ENCODE results near the gene IQCM.

DNA sequence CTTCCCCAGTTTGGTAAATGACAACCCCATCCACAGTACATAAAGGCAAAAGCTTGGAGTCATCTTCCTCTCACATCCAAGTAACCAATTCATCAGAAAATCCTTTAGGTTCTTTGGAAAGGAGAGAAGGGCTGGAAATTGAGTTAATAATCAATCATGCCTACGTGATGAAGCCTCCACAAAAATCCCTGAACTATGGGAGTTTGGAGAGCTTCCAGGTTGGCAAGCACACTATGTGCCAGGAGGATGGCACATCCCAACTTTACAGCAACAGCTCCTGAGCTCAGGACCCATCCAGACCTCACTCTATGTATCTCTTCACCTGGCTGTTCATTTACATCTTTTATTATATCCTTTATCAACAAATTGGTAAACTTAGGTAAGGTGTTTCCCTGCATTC is 98.9 kb downstream of the IQCM start:
- TF ChIP-seq POLR2AphosphoS5 (IDR thresholded peaks at IDR 0.05; ENCODE audit: low read depth, low read length) (no peak), POLR2A (IDR thresholded peaks at IDR 0.05; ENCODE audit: low read depth, low read length) (no peak), TAF1 (IDR thresholded peaks at IDR 0.05; ENCODE audit: borderline replicate concordance, low read depth, low read length) (no peak)
